RWPE1 (cell line): ENCODE data around the gene ARF4.
A peak's percentile ranks its signal among the peaks of the same experiment; 100 is the strongest.

Experiments
- CTCF ChIA-PET: fragments of 350-600 bp; sonication (Branson Sonifier 250); formaldehyde crosslinking; extraction: SDS; loops from one replicate; lab custom pipeline; 2021; lab: Yijun Ruan, JAX
- POLR2A ChIA-PET: fragments of 400-600 bp; formaldehyde crosslinking; extraction: SDS; loops from one replicate; lab custom pipeline; 2020; ENCODE audit warnings: antibody characterized with exemption; ENCODE audit not compliant: low non-redundant PET; lab: Yijun Ruan, JAX
- DNase-seq: peaks from one replicate; pipeline ENCODE4 v3.0.0; 2012; ENCODE audit warnings: low spot score
- H3K27ac ChIP-seq: fragments of 450-650 bp; 2 replicates; pipeline ENCODE4 v1.5.1; 2017
- TF ChIP-seq, protein P1 (sequence below): fragments of 450-650 bp; conservative IDR thresholded peaks from 2 replicates; pipeline ENCODE4 v1.5.1; 2017; ENCODE audit warnings: low read depth, mild to moderate bottlenecking

The ARF4 gene

DNA sequence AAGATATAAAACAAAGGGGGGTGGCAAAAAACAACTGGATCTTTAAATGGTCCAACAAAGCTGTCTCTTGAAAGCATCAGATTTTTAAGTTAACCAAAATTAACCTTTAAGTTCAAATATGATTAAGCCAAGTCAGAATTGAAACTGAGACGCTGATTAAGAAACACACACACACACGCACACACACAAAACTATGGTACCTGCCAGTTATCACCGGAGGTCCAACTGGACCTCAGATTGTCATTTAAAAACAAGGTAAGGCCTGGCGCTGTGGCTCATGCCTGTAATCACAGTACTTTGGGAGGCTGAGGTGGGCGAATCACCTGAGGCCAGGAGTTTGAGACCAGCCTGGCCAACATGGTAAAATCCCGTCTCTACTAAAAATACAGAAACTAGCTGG lies 10.4 kb downstream of the ARF4 start:
- ChIA-PET POLR2A (no interaction called here), CTCF (interaction anchor here (0.6 kb wide), 2 partner anchors 72 to 1620 kb away, joined by 3 read pairs; no protein-coding TSS in a partner anchor)
- no peak overlapping the region for H3K27ac ChIP-seq
- DNase-seq = no peak
- TF ChIP-seq, protein P1, sequence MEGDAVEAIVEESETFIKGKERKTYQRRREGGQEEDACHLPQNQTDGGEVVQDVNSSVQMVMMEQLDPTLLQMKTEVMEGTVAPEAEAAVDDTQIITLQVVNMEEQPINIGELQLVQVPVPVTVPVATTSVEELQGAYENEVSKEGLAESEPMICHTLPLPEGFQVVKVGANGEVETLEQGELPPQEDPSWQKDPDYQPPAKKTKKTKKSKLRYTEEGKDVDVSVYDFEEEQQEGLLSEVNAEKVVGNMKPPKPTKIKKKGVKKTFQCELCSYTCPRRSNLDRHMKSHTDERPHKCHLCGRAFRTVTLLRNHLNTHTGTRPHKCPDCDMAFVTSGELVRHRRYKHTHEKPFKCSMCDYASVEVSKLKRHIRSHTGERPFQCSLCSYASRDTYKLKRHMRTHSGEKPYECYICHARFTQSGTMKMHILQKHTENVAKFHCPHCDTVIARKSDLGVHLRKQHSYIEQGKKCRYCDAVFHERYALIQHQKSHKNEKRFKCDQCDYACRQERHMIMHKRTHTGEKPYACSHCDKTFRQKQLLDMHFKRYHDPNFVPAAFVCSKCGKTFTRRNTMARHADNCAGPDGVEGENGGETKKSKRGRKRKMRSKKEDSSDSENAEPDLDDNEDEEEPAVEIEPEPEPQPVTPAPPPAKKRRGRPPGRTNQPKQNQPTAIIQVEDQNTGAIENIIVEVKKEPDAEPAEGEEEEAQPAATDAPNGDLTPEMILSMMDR = no peak

DNA sequence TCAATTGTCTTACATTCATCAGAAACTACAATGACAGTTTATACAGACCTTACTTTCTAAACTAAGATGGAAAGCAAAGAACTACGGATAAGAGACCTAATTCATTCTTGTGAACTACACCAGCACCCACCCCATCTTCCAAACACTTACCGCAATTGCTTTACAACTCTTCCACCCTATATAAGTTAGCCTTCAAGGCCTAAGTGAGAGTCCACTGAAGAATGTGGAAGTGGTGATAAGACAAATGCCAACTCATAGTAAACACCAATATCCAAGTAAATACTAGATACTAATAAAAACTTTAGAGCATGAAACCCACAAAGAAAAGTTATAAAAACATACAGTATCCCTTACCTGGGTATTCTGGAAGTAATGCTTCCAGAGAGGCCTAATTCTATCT lies 13.6 kb downstream of the ARF4 start:
- no peak for DNase-seq
- POLR2A ChIA-PET = no interaction called here
- H3K27ac ChIP-seq = no peak overlapping the region
- CTCF ChIA-PET = no interaction called here
- TF ChIP-seq, protein P1 = no peak

GRCh38 chr3:57582474-57583168 lies 14.5 kb downstream of the ARF4 start:
- POLR2A ChIA-PET = no interaction called here
- TF ChIP-seq, protein P1 = no peak
- no peak overlapping the region; the same call in 1 of the 2 replicates for H3K27ac ChIP-seq
- peak; percentile 26 for DNase-seq
- CTCF ChIA-PET = no interaction called here

DNA sequence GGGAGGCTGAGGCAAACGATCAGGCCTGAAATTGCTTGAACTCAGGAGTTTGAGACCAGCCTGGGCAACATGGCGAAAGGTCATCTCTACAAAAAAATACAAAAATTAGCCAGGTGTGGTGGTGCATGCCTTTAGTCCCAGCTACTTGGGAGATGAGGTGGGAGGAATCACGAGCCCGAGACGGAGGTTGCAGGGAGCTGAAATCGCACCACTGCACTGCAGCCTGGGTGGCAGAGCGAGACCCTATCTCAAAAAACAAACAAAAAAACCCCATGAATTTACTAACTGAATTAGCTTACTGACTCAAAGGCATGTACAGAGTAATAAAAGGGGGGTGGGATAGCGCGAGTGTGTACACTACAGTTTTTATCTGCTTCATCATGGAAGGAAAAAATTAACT lies 19.3 kb downstream of the ARF4 start:
- H3K27ac ChIP-seq = no peak overlapping the region
- POLR2A ChIA-PET = no interaction called here
- CTCF ChIA-PET = no interaction called here

DNA sequence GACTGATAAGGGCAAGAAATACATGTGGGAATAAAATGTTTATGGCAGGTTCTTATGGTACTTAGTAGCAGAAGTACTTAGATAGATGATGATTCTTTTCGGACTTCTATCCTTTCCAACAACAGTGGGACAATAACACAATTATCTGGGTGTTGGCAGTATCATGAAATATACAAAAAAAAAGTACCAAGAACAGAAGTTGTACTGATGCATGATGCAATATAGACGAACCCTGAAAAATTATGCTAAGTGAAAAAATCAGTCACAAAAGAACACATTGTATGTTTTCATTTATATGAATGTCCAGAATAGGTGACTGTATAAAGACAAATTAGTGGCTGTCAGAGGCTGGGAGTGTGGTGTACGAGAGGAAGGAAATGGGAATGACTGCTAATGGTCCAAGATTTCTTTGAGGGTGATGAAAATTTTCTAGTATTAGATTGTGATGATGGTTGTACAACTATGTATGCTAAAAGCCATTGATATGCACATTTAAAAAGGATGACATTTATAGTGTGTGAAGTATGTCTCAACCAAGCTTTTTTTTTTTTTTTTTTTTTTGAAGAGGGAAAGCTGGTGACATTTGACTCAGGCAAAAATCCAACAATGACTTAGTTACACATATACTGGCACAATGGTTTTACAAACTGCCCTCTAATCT lies 21.0 kb downstream of the ARF4 start:
- DNase-seq = no peak
- TF ChIP-seq, protein P1 = no peak
- H3K27ac ChIP-seq = no peak overlapping the region
- ChIA-PET POLR2A (no interaction called here), CTCF (interaction anchor here (1.0 kb wide), 1 partner anchor 179 kb away, joined by 3 read pairs; no protein-coding TSS in a partner anchor)

More for the DNA sequence above, 19.3 kb downstream of the ARF4 start:
- no peak for DNase-seq
- TF ChIP-seq, protein P1 = no peak

- TF ChIP-seq, protein P1 = no peak
- DNase-seq = no peak
- CTCF ChIA-PET = no interaction called here
- no peak overlapping the region for H3K27ac ChIP-seq
- POLR2A ChIA-PET = no interaction called here
Measured at GRCh38 chr3:57572096-57572495, 25.0 kb downstream of the ARF4 start.
